Measurements from ENCODE around the gene ALKBH1.
"Not testable (repeated sequence)": the region's sequence is repeated elsewhere in the genome, so short reads cannot be mapped to it uniquely, and the experiment has no call there.

Gene ALKBH1, protein sequence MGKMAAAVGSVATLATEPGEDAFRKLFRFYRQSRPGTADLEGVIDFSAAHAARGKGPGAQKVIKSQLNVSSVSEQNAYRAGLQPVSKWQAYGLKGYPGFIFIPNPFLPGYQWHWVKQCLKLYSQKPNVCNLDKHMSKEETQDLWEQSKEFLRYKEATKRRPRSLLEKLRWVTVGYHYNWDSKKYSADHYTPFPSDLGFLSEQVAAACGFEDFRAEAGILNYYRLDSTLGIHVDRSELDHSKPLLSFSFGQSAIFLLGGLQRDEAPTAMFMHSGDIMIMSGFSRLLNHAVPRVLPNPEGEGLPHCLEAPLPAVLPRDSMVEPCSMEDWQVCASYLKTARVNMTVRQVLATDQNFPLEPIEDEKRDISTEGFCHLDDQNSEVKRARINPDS

DNA sequence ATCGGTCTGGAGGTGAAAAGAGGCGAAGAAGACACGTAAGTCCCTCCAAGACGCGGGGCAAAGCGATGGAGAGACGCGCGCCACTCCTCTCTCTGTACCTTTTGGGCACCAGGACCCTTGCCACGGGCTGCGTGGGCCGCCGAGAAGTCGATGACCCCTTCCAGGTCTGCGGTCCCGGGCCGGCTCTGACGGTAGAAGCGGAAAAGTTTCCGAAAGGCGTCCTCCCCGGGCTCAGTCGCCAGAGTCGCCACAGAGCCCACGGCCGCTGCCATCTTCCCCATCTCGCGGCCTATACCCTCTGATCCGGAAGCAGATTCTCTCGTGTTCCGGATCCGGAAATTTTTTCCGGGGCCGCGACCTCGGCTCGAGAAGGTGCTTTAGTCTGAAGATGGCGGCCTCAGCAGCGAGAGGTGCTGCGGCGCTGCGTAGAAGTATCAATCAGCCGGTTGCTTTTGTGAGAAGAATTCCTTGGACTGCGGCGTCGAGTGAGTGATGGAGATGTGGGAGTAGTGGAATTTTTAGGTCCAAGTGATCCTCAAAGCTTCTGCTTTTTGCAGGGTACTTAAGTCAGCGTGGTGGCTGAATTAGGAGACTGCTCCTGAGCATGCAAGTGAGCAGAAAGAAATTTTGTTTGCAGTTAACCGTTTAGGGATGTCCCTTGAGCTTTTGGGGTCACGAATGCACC is at the start of gene ALKBH1, which contains the start of gene SLIRP:
TSS of gene ALKBH1 (minus strand) at position 300 of the 685 bp plus-strand sequence. CDS start at position 281, 19 bp downstream.
TSS of gene SLIRP (plus strand) at position 380 of the 685 bp plus-strand sequence. CDS start at position 389, 9 bp downstream.
- peak; percentile 86 for DNase-seq

DNA sequence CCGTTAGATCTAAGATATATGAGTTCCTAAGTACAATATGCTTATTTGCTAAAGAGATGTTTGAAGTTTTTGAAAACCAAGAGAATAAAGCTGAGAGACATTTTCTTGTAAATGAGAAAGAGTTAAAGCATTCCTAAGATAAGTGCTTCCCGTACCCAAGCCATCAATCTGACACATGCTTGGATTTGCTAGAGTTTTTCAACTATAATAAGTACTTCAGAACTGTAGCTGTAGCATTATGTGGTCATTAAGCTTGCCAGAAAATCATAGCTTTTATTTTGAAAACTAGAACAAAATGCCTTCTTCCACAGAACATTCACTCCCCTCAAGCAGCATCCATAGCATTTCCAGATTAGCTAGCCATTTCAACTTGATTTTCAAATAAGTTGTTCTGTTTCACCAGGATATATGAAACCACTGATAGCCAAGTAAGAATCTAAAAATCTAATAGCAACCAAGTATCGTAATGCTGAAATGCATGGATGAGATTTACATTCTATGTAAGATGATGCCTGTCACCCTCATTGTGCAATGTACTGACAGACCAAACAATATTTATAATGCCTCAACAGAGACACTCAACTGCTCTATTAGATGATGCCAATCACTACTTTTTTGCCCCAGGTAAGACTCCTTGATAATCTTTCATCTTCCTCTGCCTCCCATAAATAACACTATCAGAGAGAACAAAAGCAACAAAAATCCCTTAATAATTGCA is 45.1 kb upstream of the ALKBH1 start:
- no peak for DNase-seq

DNA sequence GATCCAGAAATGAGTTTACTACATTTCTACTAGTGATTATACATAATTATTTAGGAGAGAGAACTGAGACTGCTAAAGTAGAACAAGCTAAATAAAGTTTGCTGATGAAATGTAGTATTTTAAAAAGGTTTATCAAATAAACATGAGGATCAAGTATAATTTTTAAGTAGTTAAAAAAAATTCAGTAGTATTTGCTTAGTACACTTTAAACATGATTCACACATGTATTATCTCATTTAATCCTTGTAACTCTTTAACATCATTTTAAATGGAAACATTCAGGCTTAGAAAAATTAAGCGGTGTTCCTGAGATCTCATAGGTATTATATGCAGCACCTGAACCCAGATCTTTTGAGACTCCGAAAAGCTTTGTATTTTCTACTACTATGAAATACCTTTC is 44.4 kb upstream of the ALKBH1 start:
- DNase-seq = no peak

DNA sequence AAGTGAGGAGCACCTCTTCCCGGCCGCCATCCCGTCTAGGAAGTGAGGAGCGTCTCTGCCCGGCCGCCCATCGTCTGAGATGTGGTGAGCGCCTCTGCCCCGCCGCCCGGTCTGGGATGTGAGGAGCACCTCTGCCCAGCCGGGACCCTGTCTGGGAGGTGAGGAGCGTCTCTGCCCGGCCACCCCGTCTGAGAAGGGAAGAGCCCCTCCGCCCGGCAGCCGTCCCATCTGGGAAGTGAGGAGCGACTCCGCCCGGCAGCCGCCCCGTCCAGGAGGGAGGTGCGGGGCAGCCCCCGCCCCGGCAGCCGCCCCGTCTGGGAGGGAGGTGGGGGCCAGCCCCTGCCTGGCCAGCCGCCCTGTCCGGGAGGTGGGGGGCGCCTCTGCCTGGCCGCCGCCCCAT is 39.6 kb upstream of the ALKBH1 start:
- not testable (repeated sequence) for DNase-seq

- DNase-seq = no peak
Observed at GRCh38 chr14:77746064-77746702, 38.4 kb upstream of the ALKBH1 start.

DNA sequence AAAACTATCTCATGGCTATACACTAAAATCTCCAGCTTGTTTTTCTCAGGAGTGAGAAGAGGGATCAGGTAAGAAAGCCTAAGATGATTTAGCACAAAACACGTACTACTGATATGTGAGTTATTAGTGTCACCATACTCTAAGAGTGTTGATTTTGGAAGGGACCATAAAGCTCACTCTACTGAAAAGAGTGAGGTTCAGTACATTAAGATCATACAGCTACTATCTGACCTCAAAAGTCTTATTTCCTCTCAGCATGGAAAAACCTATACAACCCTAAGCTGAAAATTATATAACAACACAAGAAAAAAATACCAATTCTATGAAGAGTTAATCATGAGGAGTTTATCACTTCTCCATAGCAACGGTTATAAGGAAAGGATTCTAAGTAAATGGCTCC is 33.6 kb upstream of the ALKBH1 start:
- no peak for DNase-seq

DNA sequence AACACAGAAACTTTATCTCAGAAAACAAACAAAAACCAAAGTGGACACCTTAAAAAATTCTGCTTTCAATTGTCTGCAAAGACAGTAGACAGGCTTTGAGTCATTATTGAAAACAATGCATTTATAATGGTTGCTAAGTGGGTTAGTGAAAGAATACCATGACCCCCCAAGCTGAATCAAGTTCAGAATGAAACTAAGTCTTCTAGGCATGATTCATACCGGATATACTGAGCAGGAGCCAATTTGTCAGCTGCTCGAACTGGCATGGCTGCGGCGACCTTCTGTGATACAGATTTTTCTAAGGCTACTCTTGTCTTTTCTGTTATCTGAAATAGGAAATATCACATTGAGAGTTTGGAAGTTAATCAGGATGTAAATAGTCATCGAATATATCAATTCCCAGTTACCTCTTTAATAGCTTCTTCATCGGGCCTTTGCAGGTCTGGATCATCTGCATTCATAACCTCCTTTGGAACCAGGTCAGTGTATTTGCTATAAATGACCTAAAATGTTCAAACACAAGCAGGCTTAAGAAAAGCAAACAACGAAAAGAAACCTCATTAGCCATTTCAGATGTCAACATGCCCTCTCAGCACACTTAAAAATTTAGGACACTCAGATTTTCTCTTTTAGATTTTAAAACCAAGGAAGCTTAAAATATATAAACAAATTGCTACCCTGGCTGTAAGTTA is 30.9 kb upstream of the ALKBH1 start:
- peak; percentile 57 for DNase-seq

- DNase-seq = no peak
Observed at GRCh38 chr14:77730976-77731497, 23.2 kb upstream of the ALKBH1 start.

DNA sequence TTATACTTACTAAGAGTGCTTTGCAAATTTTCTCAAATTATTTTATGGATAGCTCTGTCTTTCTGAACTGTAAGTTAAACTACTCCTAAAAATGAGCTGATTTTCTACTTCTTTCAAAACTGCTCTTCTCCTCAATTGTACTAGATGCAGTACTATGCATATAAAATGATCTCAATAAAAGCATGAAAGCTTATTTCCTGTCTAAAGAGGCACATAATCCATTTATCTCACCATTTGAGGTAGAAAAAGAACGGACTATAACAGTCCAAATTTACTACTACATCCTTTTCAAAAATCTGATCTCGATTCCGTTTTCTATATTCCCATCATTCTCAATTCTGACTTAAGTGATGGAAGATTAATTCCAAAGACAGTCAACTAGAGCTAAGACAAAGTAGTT is 14.5 kb upstream of the ALKBH1 start:
- no peak for DNase-seq

DNA sequence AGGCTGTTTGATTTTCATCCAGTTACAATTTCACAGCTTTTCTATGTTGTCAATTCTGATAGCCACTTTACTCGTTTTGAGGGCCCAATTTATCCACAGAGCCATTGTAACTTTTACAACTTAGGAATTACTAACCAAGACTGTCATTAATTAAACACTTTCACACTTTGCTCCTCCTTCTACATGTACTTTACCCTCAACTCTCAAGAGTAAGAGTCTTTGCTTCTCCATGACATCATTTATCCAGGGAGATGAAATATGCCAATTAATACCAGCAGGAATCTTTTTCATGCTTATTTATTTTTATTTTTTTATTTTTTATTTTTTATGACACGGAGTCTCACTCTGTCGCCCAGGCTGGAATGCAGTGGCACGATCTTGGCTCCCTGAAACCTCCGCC is 13.6 kb upstream of the ALKBH1 start:
- DNase-seq = no peak

- DNase-seq = no peak
Observed at GRCh38 chr14:77717608-77718305, 9.9 kb upstream of the ALKBH1 start.

GRCh38 chr14:77714926-77715325 is 7.1 kb upstream of the ALKBH1 start:
- no peak for DNase-seq

DNA sequence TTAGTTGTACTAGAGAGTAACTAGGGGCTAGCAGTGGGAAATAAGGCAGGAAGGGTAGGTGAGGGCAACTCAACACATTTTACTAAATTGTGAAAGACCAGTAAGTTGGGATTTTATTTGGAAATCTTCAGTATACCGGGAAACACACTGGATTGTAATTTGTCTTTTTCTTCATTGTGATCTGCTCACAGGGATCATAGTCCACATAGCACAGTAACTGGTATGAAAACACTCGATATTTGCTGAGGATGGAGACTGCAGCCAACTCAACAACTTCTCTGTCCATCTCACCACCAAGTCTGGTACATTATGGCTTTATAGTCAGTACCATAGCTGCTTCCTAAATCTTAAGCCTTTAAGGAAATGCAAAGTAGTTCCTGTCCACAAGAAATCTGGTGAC is 2.5 kb upstream of the ALKBH1 start:
- DNase-seq = no peak

DNA sequence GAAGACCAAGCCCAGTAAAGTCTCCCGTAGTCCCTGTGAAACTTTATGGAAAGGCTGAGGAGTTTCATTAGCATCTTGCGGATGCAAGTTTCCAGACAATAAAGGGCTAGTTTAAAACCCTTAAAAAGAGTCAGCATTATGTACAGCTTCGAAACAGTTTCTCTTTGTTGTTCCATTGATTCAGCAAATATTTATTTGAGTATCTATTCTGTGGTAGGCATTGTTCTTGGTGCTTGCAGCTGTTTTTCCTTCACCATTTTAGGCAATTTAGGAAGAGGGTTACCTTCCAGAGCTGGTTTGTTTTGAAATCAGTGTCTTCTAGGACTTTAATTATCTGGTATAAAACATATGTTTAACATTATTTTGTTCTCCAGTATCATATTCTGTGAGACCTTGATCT is 1.6 kb upstream of the ALKBH1 start:
- no peak for DNase-seq

DNA sequence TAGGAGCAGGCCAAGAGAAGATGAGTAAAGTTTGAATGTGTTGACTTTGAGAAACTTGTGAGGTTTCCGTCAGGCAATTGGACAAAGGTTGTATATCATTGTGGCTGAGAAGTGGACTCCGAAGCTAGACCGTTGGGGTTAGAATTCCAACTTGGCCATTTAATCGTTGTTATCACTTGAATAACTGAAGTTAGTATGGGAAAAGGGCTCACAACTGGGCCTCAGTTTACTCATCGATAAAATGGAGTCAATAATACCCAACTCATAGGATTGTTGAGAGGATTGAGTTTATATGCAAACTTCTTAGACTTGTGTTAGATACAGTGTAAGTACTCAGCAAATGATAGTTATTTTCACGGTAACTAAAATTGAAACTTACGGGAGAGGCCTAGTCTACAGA is 926 bp upstream of the ALKBH1 start:
- no peak for DNase-seq

DNA sequence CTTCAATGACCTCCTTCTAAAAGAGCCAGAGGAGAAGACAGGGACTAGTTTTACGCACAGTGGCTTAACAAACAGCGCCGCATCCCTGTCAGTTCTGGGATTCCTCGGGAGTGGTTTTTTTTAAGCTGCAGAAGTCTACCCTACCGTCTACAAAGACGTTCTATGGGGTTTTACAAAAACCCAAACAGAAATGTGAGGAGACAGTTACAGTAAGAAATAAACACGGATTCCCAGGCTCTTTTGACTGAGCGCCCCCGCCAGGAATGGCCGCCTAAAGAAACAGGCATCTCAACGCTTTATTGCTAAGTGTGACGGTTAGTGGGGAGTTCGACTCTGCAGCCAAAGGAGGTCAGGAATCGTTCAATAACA is 484 bp downstream of the ALKBH1 start:
- DNase-seq = no peak

GRCh38 chr14:77691259-77691658 is 16.6 kb downstream of the ALKBH1 start:
- no peak for DNase-seq

GRCh38 chr14:77682158-77682553 is 25.7 kb downstream of the ALKBH1 start:
- DNase-seq = no peak

- DNase-seq = no peak
Observed at GRCh38 chr14:77681196-77682157, 26.3 kb downstream of the ALKBH1 start.

DNA sequence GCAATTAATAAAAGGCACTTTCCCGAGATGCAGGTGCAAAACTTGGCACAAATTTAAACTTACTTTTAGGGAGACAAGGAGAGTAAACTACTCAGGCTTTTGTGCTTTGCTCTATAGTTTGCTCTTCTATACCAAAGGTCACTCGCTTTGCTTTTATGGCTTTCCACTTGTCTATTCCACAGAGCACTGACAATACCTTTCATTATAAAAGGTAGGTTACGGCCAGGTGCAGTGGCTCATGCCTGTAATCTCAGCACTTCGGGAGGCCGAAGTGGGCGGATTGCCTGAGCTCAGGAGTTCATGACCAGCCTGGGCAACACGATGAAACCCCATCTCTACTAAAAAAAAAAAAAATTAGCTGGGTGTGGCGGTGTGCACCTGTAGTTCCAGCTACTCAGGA is 32.9 kb downstream of the ALKBH1 start:
- no peak for DNase-seq
